ENCODE measurements around the gene ALMS1.
"Not testable (repeated sequence)": the region's sequence is repeated elsewhere in the genome, so short reads cannot be mapped to it uniquely, and the experiment has no call there.

Gene ALMS1

GRCh38 chr2:73594251-73594650 lies 208.6 kb downstream of the ALMS1 start:
- no peak for DNase-seq (ENCODE audit: extremely low read depth, low read depth)
- no peak overlapping the region for H3K4me3 ChIP-seq (replicated peaks; ENCODE audit: low read depth, low read length)
- no peak for TF ChIP-seq CTCF (IDR thresholded peaks at IDR 0.05; ENCODE audit: low read depth, low read length, missing control alignments)

- no peak overlapping the region for H3K4me3 ChIP-seq (replicated peaks; ENCODE audit: low read depth, low read length)
- TF ChIP-seq CTCF (IDR thresholded peaks at IDR 0.05; ENCODE audit: low read depth, low read length, missing control alignments): no peak
These were observed 216.1 kb downstream of the ALMS1 start for GRCh38 chr2:73601780-73602179.

GRCh38 chr2:73603099-73603588 lies 217.5 kb downstream of the ALMS1 start:
- H3K4me3 ChIP-seq (replicated peaks; ENCODE audit: low read depth, low read length); DNase-seq (ENCODE audit: extremely low read depth, low read depth): not testable (repeated sequence)

More at GRCh38 chr2:73601780-73602179, 216.1 kb downstream of the ALMS1 start:
- no peak for DNase-seq (ENCODE audit: extremely low read depth, low read depth)

- DNase-seq (ENCODE audit: extremely low read depth, low read depth); H3K4me3 ChIP-seq (replicated peaks; ENCODE audit: low read depth, low read length): not testable (repeated sequence)
These were observed 219.0 kb downstream of the ALMS1 start for GRCh38 chr2:73604589-73604988.

- no peak for DNase-seq (ENCODE audit: extremely low read depth, low read depth)
- H3K4me3 ChIP-seq (replicated peaks; ENCODE audit: low read depth, low read length): no peak overlapping the region
- TF ChIP-seq CTCF (IDR thresholded peaks at IDR 0.05; ENCODE audit: low read depth, low read length, missing control alignments): no peak
These were observed 224.5 kb downstream of the ALMS1 start for GRCh38 chr2:73610111-73610510.

GRCh38 chr2:73611193-73611592 lies 225.6 kb downstream of the ALMS1 start:
- no peak for DNase-seq (ENCODE audit: extremely low read depth, low read depth)
- H3K4me3 ChIP-seq (replicated peaks; ENCODE audit: low read depth, low read length): no peak overlapping the region
- no peak for TF ChIP-seq CTCF (IDR thresholded peaks at IDR 0.05; ENCODE audit: low read depth, low read length, missing control alignments)

- TF ChIP-seq CTCF (IDR thresholded peaks at IDR 0.05; ENCODE audit: low read depth, low read length, missing control alignments): no peak
- no peak for DNase-seq (ENCODE audit: extremely low read depth, low read depth)
- H3K4me3 ChIP-seq (replicated peaks; ENCODE audit: low read depth, low read length): no peak overlapping the region
These were observed 226.2 kb downstream of the ALMS1 start for GRCh38 chr2:73611867-73612266.

GRCh38 chr2:73614105-73614504 lies 228.5 kb downstream of the ALMS1 start:
- no peak overlapping the region for H3K4me3 ChIP-seq (replicated peaks; ENCODE audit: low read depth, low read length)
- TF ChIP-seq CTCF (IDR thresholded peaks at IDR 0.05; ENCODE audit: low read depth, low read length, missing control alignments): no peak
- DNase-seq (ENCODE audit: extremely low read depth, low read depth): no peak
